KMS-11 (cell line): ENCODE measurements around the gene BRD7.

Source experiments
- H2AFZ ChIP-seq: fragments of 200-600 bp; sonication (generic); 2 replicates; pipeline ENCODE4 v1.6.1; 2016; ENCODE audit warnings: antibody characterized with exemption, mixed run types, low read depth
- H3K27ac ChIP-seq: fragments of 200-600 bp; sonication (generic); 2 replicates; pipeline ENCODE4 v1.6.1; 2016; ENCODE audit warnings: mild to moderate bottlenecking, mixed run types
- H3K27me3 ChIP-seq: fragments of 200-600 bp; sonication (generic); 2 replicates; pipeline ENCODE4 v1.6.1; 2017; ENCODE audit warnings: mild to moderate bottlenecking, low read depth, mixed run types, moderate library complexity; ENCODE audit not compliant: insufficient read depth
- H3K36me3 ChIP-seq: fragments of 200-600 bp; sonication (generic); 2 replicates; pipeline ENCODE4 v1.6.1; 2017; ENCODE audit warnings: mild to moderate bottlenecking, mixed run types; ENCODE audit not compliant: insufficient read depth
- H3K4me1 ChIP-seq: fragments of 200-600 bp; sonication (generic); 2 replicates; pipeline ENCODE4 v1.6.1; 2016; ENCODE audit warnings: mild to moderate bottlenecking, low read depth, mixed run types; ENCODE audit not compliant: poor library complexity, severe bottlenecking
- H3K4me2 ChIP-seq: fragments of 200-600 bp; sonication (generic); 2 replicates; pipeline ENCODE4 v1.7.0; 2016; ENCODE audit warnings: mild to moderate bottlenecking, mixed run types
- H3K4me3 ChIP-seq: fragments of 200-600 bp; sonication (generic); IDR thresholded peaks from 2 replicates; pipeline ENCODE4 v1.6.1; 2017; ENCODE audit warnings: low read depth, low read length, mixed read lengths; ENCODE audit not compliant: insufficient read depth
- H3K79me2 ChIP-seq: fragments of 200-600 bp; sonication (generic); 2 replicates; pipeline ENCODE4 v1.6.1; 2016; ENCODE audit warnings: low read depth, mixed run types; ENCODE audit not compliant: insufficient read depth
- H3K9ac ChIP-seq: fragments of 200-600 bp; sonication (generic); 2 replicates; pipeline ENCODE4 v1.6.1; 2016; ENCODE audit warnings: mild to moderate bottlenecking, mixed run types
- H4K20me1 ChIP-seq: fragments of 200-600 bp; sonication (generic); 2 replicates; pipeline ENCODE4 v1.6.1; 2016; ENCODE audit warnings: mild to moderate bottlenecking, mixed run types; ENCODE audit not compliant: insufficient read depth
- TF ChIP-seq, protein P1 (sequence below): fragments of 200-600 bp; sonication (generic); conservative IDR thresholded peaks from 2 replicates; pipeline ENCODE4 v1.6.1; 2017; ENCODE audit warnings: low read depth, mild to moderate bottlenecking, antibody characterized with exemption, low read length, moderate library complexity, mixed read lengths

BRD7 gene

DNA sequence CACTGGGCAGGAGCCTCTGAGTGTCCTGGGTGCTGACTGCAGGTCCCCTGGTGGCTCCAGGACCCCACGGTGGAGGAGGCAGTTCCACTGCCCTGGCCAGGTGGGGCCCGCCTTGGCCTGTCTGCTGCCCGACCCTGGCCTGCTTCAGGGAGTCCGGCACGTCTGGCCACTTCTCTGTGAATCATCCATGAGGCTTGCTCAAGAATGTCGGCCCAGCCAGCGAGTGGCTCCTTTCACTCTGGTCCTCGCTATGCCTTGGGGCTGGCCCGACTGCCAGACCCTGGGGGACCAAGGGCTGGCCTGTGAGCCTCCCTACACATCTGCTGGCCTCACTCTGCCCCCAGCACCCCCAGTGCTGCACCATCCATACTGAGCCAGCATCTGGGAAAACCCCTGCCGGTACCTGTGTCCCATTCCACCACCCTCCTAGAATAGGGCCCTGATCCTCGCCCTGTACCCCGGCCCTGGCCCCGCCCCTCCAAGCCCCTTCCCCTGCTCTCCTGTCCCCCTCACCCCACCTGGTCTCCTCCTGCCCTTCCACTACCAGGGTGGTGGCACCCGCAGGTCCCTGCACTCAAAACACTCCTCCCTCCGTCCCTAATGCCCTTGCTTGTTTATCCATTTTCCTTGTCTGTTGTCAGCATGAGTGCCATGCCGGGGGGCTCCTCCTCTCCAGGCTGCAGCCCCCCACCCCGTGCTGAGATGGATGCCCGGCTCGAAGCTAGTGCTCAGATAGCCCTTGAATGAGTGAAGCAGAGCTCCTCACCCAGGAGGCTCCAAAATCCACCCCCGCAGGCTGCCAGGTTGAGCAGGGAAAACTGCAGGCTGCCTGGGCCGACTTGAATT lies 66.9 kb downstream of the BRD7 start:
- Histone ChIP-seq H3K4me2 (no peak overlapping the region), H2AFZ (no peak overlapping the region), H3K27me3 (no peaks in the 10 kb centered on the region), H3K4me3 (no peak overlapping the region), H3K36me3 (no peaks in the 10 kb centered on the region), H3K79me2 (no peaks in the 10 kb centered on the region), H4K20me1 (no peaks in the 10 kb centered on the region), H3K9ac (no peak overlapping the region), H3K4me1 (no peaks in the 10 kb centered on the region), H3K27ac (no peak overlapping the region)
- TF ChIP-seq, protein P1, sequence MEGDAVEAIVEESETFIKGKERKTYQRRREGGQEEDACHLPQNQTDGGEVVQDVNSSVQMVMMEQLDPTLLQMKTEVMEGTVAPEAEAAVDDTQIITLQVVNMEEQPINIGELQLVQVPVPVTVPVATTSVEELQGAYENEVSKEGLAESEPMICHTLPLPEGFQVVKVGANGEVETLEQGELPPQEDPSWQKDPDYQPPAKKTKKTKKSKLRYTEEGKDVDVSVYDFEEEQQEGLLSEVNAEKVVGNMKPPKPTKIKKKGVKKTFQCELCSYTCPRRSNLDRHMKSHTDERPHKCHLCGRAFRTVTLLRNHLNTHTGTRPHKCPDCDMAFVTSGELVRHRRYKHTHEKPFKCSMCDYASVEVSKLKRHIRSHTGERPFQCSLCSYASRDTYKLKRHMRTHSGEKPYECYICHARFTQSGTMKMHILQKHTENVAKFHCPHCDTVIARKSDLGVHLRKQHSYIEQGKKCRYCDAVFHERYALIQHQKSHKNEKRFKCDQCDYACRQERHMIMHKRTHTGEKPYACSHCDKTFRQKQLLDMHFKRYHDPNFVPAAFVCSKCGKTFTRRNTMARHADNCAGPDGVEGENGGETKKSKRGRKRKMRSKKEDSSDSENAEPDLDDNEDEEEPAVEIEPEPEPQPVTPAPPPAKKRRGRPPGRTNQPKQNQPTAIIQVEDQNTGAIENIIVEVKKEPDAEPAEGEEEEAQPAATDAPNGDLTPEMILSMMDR = no peak

DNA sequence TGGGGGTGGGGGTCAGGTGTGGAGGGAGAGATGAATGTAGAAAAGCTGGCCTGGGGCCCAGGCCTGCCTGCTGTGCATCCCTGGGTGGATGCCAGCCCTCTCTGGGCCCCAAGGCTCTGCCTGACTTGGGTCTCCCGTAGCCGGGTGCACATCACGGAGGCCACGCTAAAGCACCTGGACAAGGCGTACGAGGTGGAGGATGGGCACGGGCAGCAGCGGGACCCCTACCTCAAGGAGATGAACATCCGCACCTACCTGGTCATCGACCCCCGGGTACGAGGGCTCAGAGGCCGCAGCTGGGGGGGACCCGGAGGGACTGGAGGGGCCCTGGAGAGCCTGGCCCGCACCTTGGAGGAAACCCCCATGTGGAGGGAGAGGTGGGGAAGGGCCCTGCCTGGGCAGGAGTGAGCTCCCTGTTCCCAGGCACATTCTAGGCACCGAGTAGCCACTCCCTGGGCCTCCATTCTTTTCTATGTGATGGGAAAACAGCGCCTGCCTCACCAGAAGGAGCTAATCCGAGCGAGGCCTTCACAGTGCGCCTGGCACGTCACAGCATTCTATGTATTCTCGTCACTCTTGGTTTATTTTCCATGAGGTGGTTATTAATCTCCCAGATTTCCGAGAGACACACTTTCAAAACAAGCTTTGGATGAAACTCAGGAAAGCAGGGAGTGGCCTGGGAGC lies 67.7 kb downstream of the BRD7 start:
- H4K20me1 ChIP-seq = no peaks in the 10 kb centered on the region
- H3K4me2 ChIP-seq = no peak overlapping the region
- no peaks in the 10 kb centered on the region for H3K36me3 ChIP-seq
- no peak overlapping the region for H3K4me3 ChIP-seq
- no peak overlapping the region for H3K27ac ChIP-seq
- H3K79me2 ChIP-seq = no peaks in the 10 kb centered on the region
- no peaks in the 10 kb centered on the region for H3K27me3 ChIP-seq
- no peak overlapping the region for H3K9ac ChIP-seq
- H2AFZ ChIP-seq = no peak overlapping the region
- TF ChIP-seq, protein P1 = no peak
- H3K4me1 ChIP-seq = no peaks in the 10 kb centered on the region

DNA sequence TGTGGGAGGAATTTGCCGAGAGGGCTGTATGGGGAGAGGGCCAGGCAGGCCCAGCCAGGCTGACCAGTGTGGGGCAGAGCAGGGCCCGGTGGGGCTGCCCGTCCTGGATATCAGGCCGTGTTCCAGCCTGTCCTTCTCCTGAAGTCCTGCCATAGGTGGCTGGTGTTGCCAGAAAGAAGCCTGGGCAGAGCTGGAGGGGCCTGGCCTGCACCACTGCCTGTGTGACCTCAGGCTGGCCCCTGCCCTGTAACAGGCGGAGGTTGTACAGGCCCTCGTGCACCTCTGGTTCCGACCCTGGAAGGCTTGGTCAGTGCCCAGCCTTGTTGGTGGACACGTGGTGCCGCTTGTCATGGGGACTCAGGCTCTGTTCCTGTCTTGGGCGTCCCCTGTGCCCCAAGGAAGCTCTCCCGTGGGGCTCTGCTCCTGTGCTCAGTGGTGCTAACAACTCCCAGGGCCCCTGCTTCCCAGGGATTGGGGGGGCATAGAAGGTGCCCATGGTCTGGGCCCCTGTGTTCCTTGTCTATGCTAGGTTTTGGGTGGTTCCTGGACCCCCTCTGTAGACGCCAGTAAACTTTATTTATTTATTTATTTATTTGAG lies 69.2 kb downstream of the BRD7 start:
- Histone ChIP-seq H2AFZ (no peak overlapping the region), H3K27ac (no peak overlapping the region), H3K9ac (no peak overlapping the region), H3K79me2 (no peaks in the 10 kb centered on the region), H3K4me1 (no peaks in the 10 kb centered on the region), H3K4me3 (no peak overlapping the region), H3K27me3 (no peaks in the 10 kb centered on the region), H3K4me2 (no peak overlapping the region), H3K36me3 (no peaks in the 10 kb centered on the region), H4K20me1 (no peaks in the 10 kb centered on the region)
- TF ChIP-seq, protein P1 = no peak

DNA sequence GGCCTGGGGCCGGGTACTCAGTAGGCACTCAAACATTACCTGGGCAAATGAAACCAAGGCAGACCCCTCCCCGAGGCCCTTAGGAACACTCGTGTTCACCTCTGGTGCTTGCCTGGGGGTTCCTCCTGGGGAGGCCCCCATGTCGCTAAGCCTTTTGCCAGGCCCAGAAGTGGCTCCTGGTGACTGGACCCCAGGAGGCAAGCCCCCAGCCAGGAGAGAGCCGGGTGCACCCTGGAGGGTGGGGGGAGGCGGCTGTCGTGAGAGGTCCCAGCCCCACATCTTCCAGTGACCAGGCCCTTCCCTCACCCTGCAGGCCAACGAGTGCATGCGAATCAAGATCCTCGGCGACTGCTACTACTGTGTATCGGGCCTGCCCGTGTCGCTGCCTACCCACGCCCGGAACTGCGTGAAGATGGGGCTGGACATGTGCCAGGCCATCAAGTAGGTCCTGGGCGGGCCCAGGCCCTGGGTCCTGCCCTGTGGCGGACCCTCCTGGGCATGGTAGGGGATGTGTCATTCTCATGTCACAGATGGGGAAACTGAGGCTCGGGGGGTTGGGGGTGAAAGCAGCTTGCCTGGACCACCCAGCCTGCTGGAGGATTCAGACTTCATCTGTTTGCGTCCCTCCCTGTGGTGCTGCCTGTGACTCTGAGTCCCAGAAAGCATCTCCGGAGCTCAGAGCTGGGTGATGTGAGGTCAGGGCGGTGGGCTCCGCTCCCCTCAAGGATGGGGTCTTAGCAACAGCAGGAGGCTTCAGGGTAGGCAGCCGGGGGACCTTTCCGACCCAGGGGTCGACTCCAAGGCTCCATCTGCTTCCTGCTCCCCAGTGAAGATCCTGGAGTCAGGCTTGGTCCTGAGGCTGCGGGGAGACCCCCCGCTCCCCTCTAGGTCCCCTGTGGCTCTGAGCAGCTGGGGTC lies 69.9 kb downstream of the BRD7 start:
- no peaks in the 10 kb centered on the region for H3K4me1 ChIP-seq
- no peak overlapping the region for H3K4me3 ChIP-seq
- H3K79me2 ChIP-seq = no peaks in the 10 kb centered on the region

More for the DNA sequence above, 69.9 kb downstream of the BRD7 start:
- no peak overlapping the region for H3K27ac ChIP-seq
- no peaks in the 10 kb centered on the region for H3K27me3 ChIP-seq
- H3K9ac ChIP-seq = no peak overlapping the region
- no peak overlapping the region for H3K4me2 ChIP-seq
- TF ChIP-seq, protein P1 = no peak
- no peaks in the 10 kb centered on the region for H4K20me1 ChIP-seq
- H2AFZ ChIP-seq = no peak overlapping the region
- H3K36me3 ChIP-seq = no peaks in the 10 kb centered on the region
